IMR-90 (cell line): ENCODE results near the gene PBX3. TPM values are rescaled to one million over a fixed set of nuclear protein-coding genes. Genes with fewer than 3 reads are reported as not detected.

ENCODE experiments used
- ATAC-seq: fragments of 200-7000 bp; cut with Tn5 transposase; 2 replicates; pipeline ENCODE4 v1.9.1; 2020; ENCODE audit warnings: low read depth, mild to moderate bottlenecking, moderate library complexity
- BruUV-seq: library from RNA; stranded (reverse); fragments of 400-500 nt; replicated peaks from 2 replicates; lab custom pipeline; 2021; lab: Mats Ljungman, UMichigan
- CTCF ChIA-PET: fragments of 300-600 bp; formaldehyde crosslinking; extraction: SDS; loops from one replicate; lab custom pipeline; 2021; ENCODE audit warnings: antibody characterized with exemption; lab: Yijun Ruan, JAX
- POLR2A ChIA-PET: fragments of 300-600 bp; sonication (Branson Sonifier 250); formaldehyde crosslinking; loops from one replicate; lab custom pipeline; 2022; ENCODE audit warnings: antibody characterized with exemption; ENCODE audit not compliant: unreplicated experiment; lab: Charles Lee
- DNase-seq: peaks from one replicate; pipeline ENCODE4 v3.0.0; 2013
- H2AFZ ChIP-seq: replicated peaks from 2 replicates; pipeline ENCODE3; 2013; ENCODE audit warnings: low read length, mild to moderate bottlenecking; ENCODE audit not compliant: poor library complexity
- H2AK5ac ChIP-seq: 2 replicates; pipeline ENCODE4 v1.6.1; 2013; ENCODE audit warnings: low read depth, low read length, inconsistent platforms
- H2AK9ac ChIP-seq: replicated peaks from 2 replicates; pipeline ENCODE3; 2013; ENCODE audit warnings: mild to moderate bottlenecking, low read depth, low read length, moderate library complexity; ENCODE audit not compliant: poor library complexity
- H2BK120ac ChIP-seq: 2 replicates; pipeline ENCODE4 v1.6.1; 2013; ENCODE audit warnings: low read depth, low read length, inconsistent platforms
- H2BK15ac ChIP-seq: 3 replicates; pipeline ENCODE4 v1.6.1; 2013; ENCODE audit warnings: low read depth, low read length, inconsistent platforms
- H2BK20ac ChIP-seq: 2 replicates; pipeline ENCODE4 v1.6.1; 2013; ENCODE audit warnings: low read depth, mild to moderate bottlenecking, inconsistent platforms, low read length, moderate library complexity
- H2BK5ac ChIP-seq: 2 replicates; pipeline ENCODE4 v1.6.1; 2013; ENCODE audit warnings: mild to moderate bottlenecking, low read depth, low read length, inconsistent platforms; ENCODE audit not compliant: poor library complexity, severe bottlenecking
- H3K14ac ChIP-seq: replicated peaks from 2 replicates; pipeline ENCODE4 v1.6.1; 2013; ENCODE audit warnings: low read depth, low read length, inconsistent platforms
- H3K18ac ChIP-seq: 2 replicates; pipeline ENCODE4 v1.6.1; 2013; ENCODE audit warnings: low read depth, low read length, control low read depth
- H3K23ac ChIP-seq: 2 replicates; pipeline ENCODE4 v1.6.1; 2013; ENCODE audit warnings: low read depth, low read length, inconsistent platforms
- H3K27ac ChIP-seq: 2 replicates; pipeline ENCODE4 v1.5.1; 2013; ENCODE audit warnings: mild to moderate bottlenecking, control low read depth, low read length; ENCODE audit not compliant: insufficient read depth
- H3K27me3 ChIP-seq: 2 replicates; pipeline ENCODE4 v1.6.1; 2013; ENCODE audit warnings: low read length; ENCODE audit not compliant: control insufficient read depth, insufficient read depth
- H3K36me3 ChIP-seq: 2 replicates; pipeline ENCODE4 v1.6.1; 2013; ENCODE audit warnings: low read length, mixed read lengths; ENCODE audit not compliant: control insufficient read depth, insufficient read depth
- H3K4ac ChIP-seq: 2 replicates; pipeline ENCODE4 v1.6.1; 2013; ENCODE audit warnings: low read depth, low read length, inconsistent platforms
- H3K4me1 ChIP-seq: 2 replicates; pipeline ENCODE4 v1.6.1; 2013; ENCODE audit warnings: low read length, mixed read lengths; ENCODE audit not compliant: control insufficient read depth, insufficient read depth
- H3K4me2 ChIP-seq: 2 replicates; pipeline ENCODE4 v1.6.1; 2013; ENCODE audit warnings: low read depth, mild to moderate bottlenecking, control low read depth, low read length, moderate library complexity
- H3K4me3 ChIP-seq: 2 replicates; pipeline ENCODE4 v1.5.1; 2013; ENCODE audit warnings: low read depth, mild to moderate bottlenecking, control low read depth, low read length, moderate library complexity; ENCODE audit not compliant: insufficient read depth
- H3K56ac ChIP-seq: 2 replicates; pipeline ENCODE4 v1.6.1; 2013; ENCODE audit warnings: low read length, inconsistent platforms; ENCODE audit not compliant: insufficient read depth; ENCODE audit errors: extremely low read depth
- H3K79me1 ChIP-seq, 2 experiments: 2 replicates each; pipeline ENCODE4 v1.6.1; 2013; ENCODE audit warnings: low read length in 2 of 2, inconsistent platforms in 1 of 2, low read depth in 1 of 2
- H3K9ac ChIP-seq: 2 replicates; pipeline ENCODE4 v1.6.1; 2013; ENCODE audit warnings: low read depth, low read length, control low read depth
- H3K9me1 ChIP-seq: 2 replicates; pipeline ENCODE4 v1.6.1; 2013; ENCODE audit warnings: low read length, inconsistent platforms; ENCODE audit not compliant: insufficient read depth
- H3K9me3 ChIP-seq: 2 replicates; pipeline ENCODE4 v1.6.1; 2013; ENCODE audit warnings: low read length; ENCODE audit not compliant: control insufficient read depth, insufficient read depth
- H4K20me1 ChIP-seq: 2 replicates; pipeline ENCODE4 v1.6.1; 2013; ENCODE audit warnings: low read length, inconsistent platforms; ENCODE audit not compliant: insufficient read depth
- H4K5ac ChIP-seq: 2 replicates; pipeline ENCODE4 v1.6.1; 2013; ENCODE audit warnings: mild to moderate bottlenecking, low read depth, low read length, control low read depth
- H4K8ac ChIP-seq, 2 experiments: 2 replicates each; pipeline ENCODE4 v1.6.1; 2013; ENCODE audit warnings: low read depth in 2 of 2, low read length in 2 of 2, control low read depth in 1 of 2, inconsistent platforms in 1 of 2
- H4K91ac ChIP-seq: 2 replicates; pipeline ENCODE4 v1.6.1; 2013; ENCODE audit warnings: low read depth, low read length, inconsistent platforms; ENCODE audit not compliant: insufficient read depth
- CHD1 ChIP-seq: IDR thresholded peaks from 2 replicates; pipeline ENCODE4 v1.6.1; 2012; ENCODE audit warnings: low read depth, low read length, improper control_type of control experiment
- MAZ ChIP-seq: IDR thresholded peaks from 2 replicates; pipeline ENCODE4 v1.6.1; 2012; ENCODE audit warnings: low read depth, mild to moderate bottlenecking, low read length, improper control_type of control experiment, moderate library complexity, borderline replicate concordance
- WGBS, 2 experiments: methylation state at CpG; one replicate each; pipeline versions ENCODE4 v1.1.5 to v1.1.7; 2013; ENCODE audit warnings: missing lambda C conversion rate in 2 of 2; ENCODE audit not compliant: insufficient read length in 1 of 2; ENCODE audit errors: extremely low coverage in 2 of 2; 5-methylcytosine and 5-hydroxymethylcytosine counted together
- dilution Hi-C: fragments of 300-500 bp; cut with HindIII; formaldehyde crosslinking; loops from one replicate; pipeline ENCODE4 v1.14.3; 2018; ENCODE audit warnings: low sequenced_read_pairs; ENCODE audit not compliant: unreplicated experiment
- in situ Hi-C: fragments of 300-500 bp; cut with MboI; formaldehyde crosslinking; loops from 3 replicates; pipeline ENCODE4 v1.14.3; 2019; ENCODE audit warnings: low sequenced_read_pairs, inconsistent platforms, mixed read lengths
- intact Hi-C: fragments of 100-400 bp; cut with micrococcal nuclease; formaldehyde crosslinking; loops from 2 replicates; pipeline ENCODE4 v1.10.0; 2022
- polyA plus RNA-seq, 3 experiments: library from polyadenylated mRNA; depleted of rRNA; stranded (reverse); fragments of >200 nt; gene quantifications; 2 replicates each; pipeline ENCODE4 v1.2.3, GENCODE V29; 2012; ENCODE audit warnings: low replicate concordance in 1 of 3
- total RNA-seq: library from RNA; depleted of rRNA; stranded (reverse); fragments of >200 nt; gene quantifications from 2 replicates; pipeline ENCODE4 v1.2.3, GENCODE V29; 2012

PBX3 gene
- total and polyA plus RNA-seq, 2 of the 4 experiments (the other 2 are of a cell fraction): 12.0 to 15.6 TPM

DNA sequence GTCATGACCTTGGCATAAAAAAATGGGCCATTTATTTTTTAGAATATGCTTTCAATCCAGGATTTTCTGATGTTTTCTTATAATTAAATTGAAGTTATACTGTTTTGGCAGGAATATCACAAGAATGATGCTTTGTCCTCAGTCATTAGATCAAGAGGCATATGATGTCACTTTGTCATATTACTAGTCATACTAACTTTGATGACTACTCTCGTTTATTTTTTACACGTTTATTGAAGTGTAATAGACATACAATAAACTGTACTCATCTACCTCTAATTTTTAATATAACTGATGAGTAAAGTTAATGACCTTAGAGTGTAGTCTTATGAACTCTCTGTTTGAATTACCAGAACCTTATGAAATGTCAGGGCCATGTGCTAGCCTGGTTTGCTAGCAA lies 56.4 kb downstream of the PBX3 start:
- Histone ChIP-seq H3K27me3 (no peaks in the 10 kb centered on the region), H2BK20ac (no peak overlapping the region), H3K56ac (no peak overlapping the region), H3K18ac (no peak overlapping the region), H4K5ac (no peak overlapping the region), H2AFZ (no peak overlapping the region), H2BK120ac (no peak overlapping the region), H2BK5ac (no peak overlapping the region), H2AK5ac (no peak overlapping the region), H2AK9ac (no peak overlapping the region), H3K9me3 (no peaks in the 10 kb centered on the region), H3K79me1 (peaks cover 16 to 40% of the 10 kb centered on the region in 2 experiments), H3K4ac (no peak overlapping the region), H3K36me3 (no peaks in the 10 kb centered on the region), H3K9ac (no peak overlapping the region), H3K4me1 (peaks cover 11% of the 10 kb centered on the region), H3K9me1 (peaks cover 11% of the 10 kb centered on the region; the same call in 1 of the 2 replicates), H3K27ac (no peak overlapping the region), H3K4me3 (no peak overlapping the region), H4K91ac (no peak overlapping the region), H4K20me1 (no peaks in the 10 kb centered on the region), H3K23ac (no peak overlapping the region), H4K8ac (no peak overlapping the region), H3K4me2 (no peak overlapping the region), H2BK15ac (no peak overlapping the region), H3K14ac (no peak overlapping the region)
- BruUV-seq: no TSS peak
- intact Hi-C loops (no loop called here), dilution Hi-C loops (no loop called here), in situ Hi-C loops (no loop called here)
- POLR2A ChIA-PET: no interaction called here
- CTCF ChIA-PET: no interaction called here
- ATAC-seq (no peak), DNase-seq (no peak)
- TF ChIP-seq CHD1 (no peak), MAZ (no peak)
- no CpG with 5 or more reads among the region's 2 CpGs for WGBS, 2 experiments
